Smooth muscle cell (in vitro differentiated cells): ENCODE results near the gene AGAP1. TPM values are rescaled to one million over a fixed set of nuclear protein-coding genes. Genes with fewer than 3 reads are reported as not detected.

Experiments used
- DNase-seq: peaks from one replicate; lab custom pipeline; 2025; ENCODE audit not compliant: unreplicated experiment; lab: John Stamatoyannopoulos, UW
- H2AFZ ChIP-seq: fragments of 200-600 bp; sonication (generic); 2 replicates; pipeline ENCODE4 v1.6.0; 2016; ENCODE audit warnings: antibody characterized with exemption, low read depth, mild to moderate bottlenecking
- H3F3A ChIP-seq: fragments of 200-600 bp; sonication (generic); 2 replicates; pipeline ENCODE4 v1.6.0; 2017; ENCODE audit warnings: antibody characterized with exemption, low read depth
- H3K27ac ChIP-seq: fragments of 200-600 bp; sonication (generic); 2 replicates; pipeline ENCODE4 v1.5.1; 2016; ENCODE audit warnings: low read depth, mild to moderate bottlenecking
- H3K27me3 ChIP-seq: fragments of 200-600 bp; sonication (generic); 2 replicates; pipeline ENCODE4 v1.6.1; 2016; ENCODE audit warnings: low read depth, mild to moderate bottlenecking
- H3K36me3 ChIP-seq: fragments of 200-600 bp; sonication (generic); 2 replicates; pipeline ENCODE4 v1.5.1; 2016; ENCODE audit warnings: low read depth
- H3K4me1 ChIP-seq: fragments of 200-600 bp; sonication (generic); 2 replicates; pipeline ENCODE4 v1.5.1; 2016; ENCODE audit warnings: low read depth
- H3K4me2 ChIP-seq: fragments of 200-600 bp; sonication (generic); 2 replicates; pipeline ENCODE4 v1.6.0; 2016; ENCODE audit warnings: mild to moderate bottlenecking
- H3K4me3 ChIP-seq: fragments of 200-600 bp; sonication (generic); 2 replicates; pipeline ENCODE4 v1.5.1; 2016; ENCODE audit warnings: mild to moderate bottlenecking
- H3K79me2 ChIP-seq: fragments of 200-600 bp; sonication (generic); 2 replicates; pipeline ENCODE4 v1.6.0; 2016; ENCODE audit warnings: low read depth, mild to moderate bottlenecking
- H3K9ac ChIP-seq: fragments of 200-600 bp; sonication (generic); 2 replicates; pipeline ENCODE4 v1.6.0; 2016; ENCODE audit warnings: low read depth
- H3K9me3 ChIP-seq: fragments of 200-600 bp; sonication (generic); replicated peaks from 2 replicates; pipeline ENCODE4 v1.5.1; 2016; ENCODE audit warnings: low read depth
- H4K20me1 ChIP-seq: fragments of 200-600 bp; sonication (generic); 2 replicates; pipeline ENCODE4 v1.6.0; 2016; ENCODE audit warnings: low read depth
- CTCF ChIP-seq: fragments of 200-600 bp; sonication (generic); IDR thresholded peaks from 2 replicates; pipeline ENCODE4 v1.5.1; 2017; ENCODE audit warnings: borderline replicate concordance, mild to moderate bottlenecking, antibody characterized with exemption; ENCODE audit not compliant: insufficient read depth, poor library complexity, severe bottlenecking
- WGBS: methylation state at CpG from one replicate; pipeline ENCODE4 v1.1.7; 2016; ENCODE audit warnings: low lambda C conversion rate; 5-methylcytosine and 5-hydroxymethylcytosine counted together
- polyA plus RNA-seq: library from polyadenylated mRNA; unstranded; fragments of >200 nt; fragmentation: Nextera tagmentation; extraction: Ambion mirVana; gene quantifications from 2 replicates; pipeline ENCODE4 v1.2.1, GENCODE V29; 2016
- total RNA-seq: library from RNA; depleted of rRNA; stranded (reverse); fragments of >200 nt; gene quantifications from 2 replicates; pipeline ENCODE4 v1.2.3, GENCODE V29; 2014

Gene AGAP1
- total and polyA plus RNA-seq, 2 experiments from 2014 or later: 3.9 to 9.8 TPM

DNA sequence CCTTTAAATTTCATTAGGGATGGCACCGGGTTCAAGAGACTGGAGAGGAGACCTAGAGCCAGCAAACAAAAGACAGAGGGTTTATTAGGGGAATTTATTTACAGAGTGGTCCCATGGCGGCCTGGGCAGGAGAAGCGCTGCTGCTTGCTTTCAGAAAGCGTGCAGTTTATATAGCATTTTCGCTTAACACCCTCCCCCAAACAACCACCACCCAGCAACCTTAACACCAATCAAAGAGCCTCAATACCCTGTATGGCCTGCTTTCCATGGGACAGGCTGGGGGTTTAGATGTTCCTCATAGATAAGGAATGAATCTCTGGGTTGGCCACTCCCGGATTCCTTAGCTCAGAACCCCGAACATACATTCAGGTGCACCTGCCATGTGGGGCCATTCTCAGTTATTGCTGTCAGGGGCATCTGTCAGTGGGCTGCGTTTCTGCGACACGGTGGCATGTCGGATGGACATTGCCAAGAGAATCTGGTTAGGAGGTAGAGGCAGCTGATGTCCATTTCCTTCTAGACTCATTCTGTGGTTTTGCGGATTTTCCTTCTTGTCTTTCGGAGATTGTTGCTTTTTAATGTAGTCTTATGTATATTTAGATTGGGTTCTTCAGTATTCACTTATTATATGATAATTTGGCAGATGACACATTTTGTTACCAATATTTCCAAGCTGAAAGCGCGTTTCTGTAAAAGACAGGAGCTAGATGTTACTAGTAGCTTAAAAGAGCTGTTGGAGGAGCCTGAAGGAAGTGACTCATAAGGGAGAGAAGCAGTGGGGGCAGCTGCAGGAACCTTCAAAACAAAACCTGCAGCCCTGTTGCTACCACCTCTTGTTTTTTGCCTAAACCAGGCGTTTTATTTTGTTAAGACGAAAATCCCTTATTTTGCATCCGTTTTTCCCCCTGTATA, 7.2 kb downstream of the AGAP1 start:
- Histone ChIP-seq H2AFZ (no peak overlapping the region), H3K4me3 (peak overlapping the region; percentile 19), H3K27ac (peak overlapping the region; percentile 48), H3K9ac (no peak overlapping the region), H3K36me3 (no peaks in the 10 kb centered on the region), H3K4me2 (peak overlapping the region; percentile 83), H4K20me1 (peaks cover 96% of the 10 kb centered on the region), H3K4me1 (peaks cover 50% of the 10 kb centered on the region), H3K79me2 (peaks cover 72% of the 10 kb centered on the region), H3K27me3 (no peaks in the 10 kb centered on the region), H3F3A (peaks cover 4% of the 10 kb centered on the region), H3K9me3 (no peaks in the 10 kb centered on the region)
- WGBS: 51% methylated on average over 18 of the region's 18 CpGs
- TF ChIP-seq CTCF: no peak
- no peak for DNase-seq

DNA sequence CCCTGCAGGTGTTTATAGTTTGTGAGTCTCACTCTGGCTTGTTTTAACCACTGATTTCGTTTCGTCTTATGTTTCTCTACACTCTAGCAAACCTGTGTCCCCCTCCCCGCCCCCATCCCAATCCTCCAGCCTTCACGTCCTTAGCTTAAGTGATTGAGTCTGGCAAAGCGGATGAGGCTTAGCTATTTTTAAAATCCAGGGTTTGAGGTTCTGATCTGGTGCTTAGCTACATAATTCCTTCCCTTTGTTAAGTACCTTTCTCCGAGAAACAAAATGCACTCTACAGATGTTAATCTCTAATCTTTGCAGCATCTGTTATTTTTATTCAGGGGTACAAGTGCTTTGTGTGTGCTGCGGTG, 7.8 kb downstream of the AGAP1 start:
- Histone ChIP-seq H3K79me2 (peaks cover 72% of the 10 kb centered on the region), H4K20me1 (peaks cover 96% of the 10 kb centered on the region), H3K9me3 (no peaks in the 10 kb centered on the region), H3K27me3 (no peaks in the 10 kb centered on the region), H3F3A (peaks cover 4% of the 10 kb centered on the region), H3K36me3 (no peaks in the 10 kb centered on the region), H3K4me2 (peak overlapping the region; percentile 83), H3K9ac (no peak overlapping the region), H3K4me1 (peaks cover 49% of the 10 kb centered on the region), H3K27ac (peak overlapping the region; percentile 25), H2AFZ (no peak overlapping the region), H3K4me3 (peak overlapping the region; percentile 19)
- no peak for DNase-seq
- no peak for TF ChIP-seq CTCF
- 22% methylated on average over 7 of the region's 7 CpGs for WGBS

DNA sequence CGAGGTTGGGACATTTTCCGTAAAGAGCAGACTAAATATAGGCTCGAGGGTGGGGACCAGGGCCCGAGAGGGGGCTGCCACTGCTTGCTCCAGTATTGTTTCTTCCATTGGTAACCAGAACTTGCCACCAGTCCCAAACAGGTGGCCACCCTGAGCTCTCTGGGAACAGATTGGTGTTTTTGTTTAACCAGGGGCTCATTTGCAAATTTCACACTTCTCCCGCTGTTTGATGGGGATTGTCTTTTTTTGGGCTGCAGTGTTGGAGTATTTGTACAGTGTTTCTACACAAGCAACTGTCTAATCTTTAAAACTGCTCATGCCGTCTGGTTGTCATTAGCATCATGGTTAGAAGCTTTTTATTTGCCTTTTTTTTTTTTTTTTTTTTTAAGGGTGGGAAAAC, 8.5 kb downstream of the AGAP1 start:
- Histone ChIP-seq H3K27ac (peak overlapping the region; percentile 25), H3K36me3 (no peaks in the 10 kb centered on the region), H3K9me3 (no peaks in the 10 kb centered on the region), H4K20me1 (peaks cover 96% of the 10 kb centered on the region), H3K79me2 (peaks cover 72% of the 10 kb centered on the region), H2AFZ (no peak overlapping the region), H3K27me3 (no peaks in the 10 kb centered on the region), H3K9ac (no peak overlapping the region), H3F3A (peaks cover 4% of the 10 kb centered on the region), H3K4me2 (peak overlapping the region; percentile 83), H3K4me3 (no peak overlapping the region), H3K4me1 (peaks cover 49% of the 10 kb centered on the region)
- WGBS: 40% methylated on average over 6 of the region's 6 CpGs
- no peak for TF ChIP-seq CTCF
- DNase-seq: no peak
